Stomach (tissue), 9 donors: Measurements from ENCODE around the gene ANKRD62. TPM values are rescaled to one million over a fixed set of nuclear protein-coding genes. Genes with fewer than 3 reads are reported as not detected.

Experiments
- DNase-seq, 2 donors: peaks; one replicate each; pipeline versions ENCODE4 v3.0.0 to v3.0.0-alpha.2; 2013 to 2019
- H3K27ac ChIP-seq, 5 donors: fragments of 200-600 bp in 4 of 5; sonication (generic) in 4 of 5; one replicate each; pipeline ENCODE4 v1.5.1; 2013 to 2019; ENCODE audit warnings: mild to moderate bottlenecking in 1 of 5, moderate library complexity in 1 of 5
- H3K27me3 ChIP-seq, 3 donors: fragments of 200-600 bp; sonication (generic); one replicate each; pipeline ENCODE4 v1.5.1; 2017 to 2019; ENCODE audit warnings: mixed run types in 1 of 3
- H3K36me3 ChIP-seq, 4 donors: fragments of 200-600 bp; sonication (generic); 1 replicate in 3 of 4; 2 replicates in 1 of 4; pipeline ENCODE4 v1.5.1; 2016 to 2019
- H3K4me1 ChIP-seq, 4 donors: fragments of 200-600 bp; sonication (generic); one replicate each; pipeline ENCODE4 v1.5.1; 2016 to 2019
- H3K4me3 ChIP-seq, 4 donors: fragments of 200-600 bp; sonication (generic) in 3 of 4; one replicate each; pipeline ENCODE4 v1.5.1; 2016 to 2019; ENCODE audit warnings: mild to moderate bottlenecking in 1 of 4
- H3K9me3 ChIP-seq, 4 donors: fragments of 200-600 bp; sonication (generic); one replicate each; pipeline ENCODE4 v1.5.1; 2016 to 2019
- EP300 ChIP-seq: sonication (generic); formaldehyde crosslinking; IDR thresholded peaks from one replicate; pipeline ENCODE4 v1.6.1; 2017; ENCODE audit warnings: antibody characterized with exemption
- POLR2A ChIP-seq, 4 donors: fragments of 450-650 bp; IDR thresholded peaks; one replicate each; pipeline ENCODE4 v1.6.1; 2016; ENCODE audit warnings: antibody characterized with exemption in 4 of 4, control low read depth in 2 of 4, mild to moderate bottlenecking in 1 of 4, moderate library complexity in 1 of 4
- POLR2AphosphoS5 ChIP-seq, 3 donors: sonication (generic); formaldehyde crosslinking; IDR thresholded peaks; one replicate each; pipeline ENCODE4 v1.6.1; 2016; ENCODE audit warnings: antibody characterized with exemption in 3 of 3
- WGBS, 5 donors: extraction: QIAGEN DNeasy Blood & Tissue Kit in 3 of 5; methylation state at CpG; one replicate each; pipeline versions ENCODE4 v1.1.5 to v1.1.7; 2013 to 2018; 5-methylcytosine and 5-hydroxymethylcytosine counted together
- intact Hi-C: fragments of 100-400 bp; cut with DNase I; formaldehyde crosslinking; loops from one replicate; pipeline ENCODE4 v1.15.1; 2023; ENCODE audit warnings: low total_unique reads
- polyA plus RNA-seq, 3 donors: library from polyadenylated mRNA; stranded (reverse); fragments of 200-250 nt; gene quantifications; one replicate each; pipeline ENCODE4 v1.2.3, GENCODE V29; 2013
- total RNA-seq, 5 donors: library from RNA; depleted of rRNA; stranded (reverse); fragments of >200 nt; gene quantifications; one replicate each; pipeline versions ENCODE4 v1.1.0 to v1.2.3, GENCODE V29; 2014 to 2016
- TF ChIP-seq, protein P1 (sequence below), 7 experiments: fragments of 450-650 bp in 4 of 7; fragments of 200-600 bp in 3 of 7; sonication (generic) in 3 of 7; IDR thresholded peaks; one replicate each; pipeline ENCODE4 v1.5.1; 2016 to 2019; ENCODE audit warnings: antibody characterized with exemption in 7 of 7, control low read depth in 2 of 7, mild to moderate bottlenecking in 1 of 7
- donor health status: healthy with polysubstance abuse.
- donor health status: Bipolar disorder and iron deficiency.
- donor health status: healthy.

The ANKRD62 gene
- total and polyA plus RNA-seq, 8 donors = 1.2 TPM; not detected in 7

DNA sequence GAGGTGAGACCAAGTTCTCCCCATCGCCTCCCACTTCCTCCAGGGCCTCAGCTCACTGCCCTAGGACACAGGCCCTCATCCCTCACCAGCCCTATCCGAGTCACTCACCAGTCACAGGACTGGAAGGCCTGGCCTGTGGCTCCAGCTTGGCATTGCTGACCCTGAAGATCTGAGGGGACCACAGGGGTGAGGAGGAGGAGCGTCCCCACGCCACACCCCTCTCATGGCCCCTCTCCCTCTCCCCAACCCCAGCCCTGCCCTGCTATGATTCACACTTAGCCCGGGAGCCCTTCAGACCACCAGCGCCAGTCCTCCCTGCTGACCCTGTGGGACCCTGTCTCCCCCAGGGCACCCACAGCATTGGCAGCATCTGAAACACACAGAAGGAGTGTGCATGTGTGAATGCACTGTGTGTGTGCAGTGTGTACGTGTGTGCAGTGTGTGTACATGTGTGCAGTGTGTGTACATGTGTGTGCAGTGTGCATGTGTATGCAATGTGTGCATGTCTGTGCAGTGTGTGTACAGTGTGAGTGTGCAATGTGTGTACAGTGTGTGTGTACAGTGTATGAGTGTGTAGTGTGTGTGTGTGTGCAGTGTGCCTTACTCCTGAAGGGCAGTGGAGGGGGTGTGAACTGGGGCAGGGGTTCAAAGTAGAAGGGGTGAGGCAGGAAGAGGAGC, 29.4 kb upstream of the ANKRD62 start:
- Histone ChIP-seq H3K4me1 (no peaks in the 10 kb centered on the region), H3K4me3 (no peak overlapping the region), H3K36me3 (no peaks in the 10 kb centered on the region), H3K27me3 (peaks cover 0 to 4% (median 0%) of the 10 kb centered on the region in 3 donors), H3K9me3 (no peaks in the 10 kb centered on the region), H3K27ac (no peak overlapping the region)
- TF ChIP-seq POLR2AphosphoS5 (IDR thresholded peaks at IDR 0.05) = no peak
- TF ChIP-seq POLR2A (IDR thresholded peaks at IDR 0.05) = no peak
- TF ChIP-seq, protein P1, sequence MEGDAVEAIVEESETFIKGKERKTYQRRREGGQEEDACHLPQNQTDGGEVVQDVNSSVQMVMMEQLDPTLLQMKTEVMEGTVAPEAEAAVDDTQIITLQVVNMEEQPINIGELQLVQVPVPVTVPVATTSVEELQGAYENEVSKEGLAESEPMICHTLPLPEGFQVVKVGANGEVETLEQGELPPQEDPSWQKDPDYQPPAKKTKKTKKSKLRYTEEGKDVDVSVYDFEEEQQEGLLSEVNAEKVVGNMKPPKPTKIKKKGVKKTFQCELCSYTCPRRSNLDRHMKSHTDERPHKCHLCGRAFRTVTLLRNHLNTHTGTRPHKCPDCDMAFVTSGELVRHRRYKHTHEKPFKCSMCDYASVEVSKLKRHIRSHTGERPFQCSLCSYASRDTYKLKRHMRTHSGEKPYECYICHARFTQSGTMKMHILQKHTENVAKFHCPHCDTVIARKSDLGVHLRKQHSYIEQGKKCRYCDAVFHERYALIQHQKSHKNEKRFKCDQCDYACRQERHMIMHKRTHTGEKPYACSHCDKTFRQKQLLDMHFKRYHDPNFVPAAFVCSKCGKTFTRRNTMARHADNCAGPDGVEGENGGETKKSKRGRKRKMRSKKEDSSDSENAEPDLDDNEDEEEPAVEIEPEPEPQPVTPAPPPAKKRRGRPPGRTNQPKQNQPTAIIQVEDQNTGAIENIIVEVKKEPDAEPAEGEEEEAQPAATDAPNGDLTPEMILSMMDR (IDR thresholded peaks at IDR 0.05) = no peak
- TF ChIP-seq EP300 = no peak
- DNase-seq = no peak
- WGBS, 5 donors = 78 to 89% (median 85%) methylated on average over 5 to 7 of the region's 7 CpGs
- intact Hi-C loops = no loop called here

DNA sequence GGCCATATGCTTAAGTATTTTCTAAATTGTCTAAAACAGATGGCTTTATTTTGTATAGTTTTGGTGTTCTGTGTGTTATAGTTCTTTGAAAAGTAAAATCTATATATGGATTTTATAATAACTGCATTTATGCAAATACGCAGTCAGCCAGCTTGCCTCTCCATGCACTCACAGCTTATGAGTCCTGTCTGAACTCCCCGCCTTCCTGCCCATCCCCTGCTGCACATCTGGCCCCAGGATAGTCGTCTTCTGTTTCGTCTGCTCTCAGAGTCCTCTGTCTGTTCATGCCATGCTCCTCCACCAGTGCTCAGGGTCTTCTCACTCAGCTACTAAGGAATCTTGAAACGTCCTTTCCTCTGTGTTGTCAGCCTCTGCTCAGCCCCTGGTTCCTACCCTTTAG, 28.2 kb upstream of the ANKRD62 start:
- H3K4me3 ChIP-seq = no peak overlapping the region
- DNase-seq = no peak
- H3K27me3 ChIP-seq = peaks cover 0 to 4% (median 0%) of the 10 kb centered on the region in 3 donors
- TF ChIP-seq, protein P1 (IDR thresholded peaks at IDR 0.05) = no peak
- TF ChIP-seq POLR2AphosphoS5 (IDR thresholded peaks at IDR 0.05) (no peak), EP300 (no peak), POLR2A (IDR thresholded peaks at IDR 0.05) (no peak)
- H3K36me3 ChIP-seq = no peaks in the 10 kb centered on the region
- no peaks in the 10 kb centered on the region for H3K4me1 ChIP-seq
- 58 to 74% (median 62%) methylated on average over 5 of the region's 5 CpGs for WGBS, 5 donors
- no peak overlapping the region for H3K27ac ChIP-seq
- intact Hi-C loops = no loop called here
- no peaks in the 10 kb centered on the region for H3K9me3 ChIP-seq

DNA sequence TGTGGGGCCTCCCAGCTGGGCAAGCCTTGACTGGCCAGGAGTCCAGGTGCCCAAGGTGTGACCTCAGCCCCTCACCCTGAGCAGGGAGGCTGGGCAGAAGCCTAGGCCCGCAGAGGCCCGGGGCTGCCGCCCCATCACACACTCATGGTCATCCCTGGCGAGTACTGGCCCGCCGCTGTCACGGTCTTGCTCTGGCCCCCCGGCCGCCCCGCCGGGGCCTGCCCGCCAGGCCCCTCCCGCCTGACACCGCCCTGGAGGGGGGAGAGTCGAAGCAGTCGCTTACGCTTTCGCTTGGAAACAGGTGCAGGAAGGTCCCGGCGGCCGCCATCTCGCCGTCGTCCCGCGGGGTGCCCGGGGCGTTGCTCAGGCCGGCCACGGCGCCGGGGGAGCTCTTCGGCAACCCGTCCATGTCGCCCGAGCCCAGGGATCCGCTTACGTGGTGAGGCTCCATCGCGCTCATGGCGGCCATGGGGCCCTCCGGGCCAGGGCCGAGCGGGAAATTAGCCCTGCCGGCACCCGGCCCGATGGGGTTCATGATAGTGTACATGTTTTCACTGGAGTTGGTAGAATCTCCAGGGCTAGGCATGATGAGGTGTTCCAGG, 26.6 kb upstream of the ANKRD62 start:
- intact Hi-C loops = no loop called here
- 96 to 98% (median 97%) methylated on average over 38 to 47 of the region's 47 CpGs for WGBS, 5 donors
- no peak overlapping the region for H3K27ac ChIP-seq
- H3K4me1 ChIP-seq = no peaks in the 10 kb centered on the region
- no peak overlapping the region for H3K4me3 ChIP-seq
- peaks cover 0 to 4% (median 0%) of the 10 kb centered on the region in 3 donors for H3K27me3 ChIP-seq
- no peaks in the 10 kb centered on the region for H3K36me3 ChIP-seq
- no peaks in the 10 kb centered on the region for H3K9me3 ChIP-seq
- no peak for DNase-seq
- no peak for TF ChIP-seq POLR2AphosphoS5 (IDR thresholded peaks at IDR 0.05)
- TF ChIP-seq EP300 = no peak
- TF ChIP-seq, protein P1 (IDR thresholded peaks at IDR 0.05) = no peak
- no peak for TF ChIP-seq POLR2A (IDR thresholded peaks at IDR 0.05)

DNA sequence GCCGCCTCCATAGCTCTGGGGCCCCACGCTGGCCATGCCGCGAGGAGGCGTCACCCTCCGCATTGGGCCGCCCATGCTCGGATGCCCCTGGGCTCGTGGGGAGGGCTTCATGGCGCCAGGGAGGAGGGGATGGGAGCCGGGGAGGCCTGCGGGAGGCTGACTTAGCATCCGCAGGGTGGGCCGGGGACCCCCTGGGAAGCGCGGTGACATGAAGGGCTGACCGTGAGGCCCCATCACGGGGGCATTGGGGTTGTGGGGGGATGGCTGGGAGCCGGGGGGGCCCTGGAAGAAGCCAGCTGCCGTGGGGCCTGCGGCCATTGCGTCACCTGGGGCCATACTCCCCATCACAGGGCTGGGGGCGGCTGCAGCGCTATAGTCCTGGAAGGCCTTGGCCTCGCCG, 26.0 kb upstream of the ANKRD62 start:
- H3K36me3 ChIP-seq = no peaks in the 10 kb centered on the region
- no peak overlapping the region for H3K4me3 ChIP-seq
- H3K4me1 ChIP-seq = no peaks in the 10 kb centered on the region
- H3K9me3 ChIP-seq = no peaks in the 10 kb centered on the region
- intact Hi-C loops = no loop called here
- TF ChIP-seq POLR2AphosphoS5 (IDR thresholded peaks at IDR 0.05) = no peak
- TF ChIP-seq, protein P1 (IDR thresholded peaks at IDR 0.05) = no peak
- TF ChIP-seq POLR2A (IDR thresholded peaks at IDR 0.05) = no peak
- TF ChIP-seq EP300 = no peak
- 93 to 96% (median 95%) methylated on average over 18 to 26 of the region's 26 CpGs for WGBS, 5 donors
- no peak for DNase-seq
- no peak overlapping the region for H3K27ac ChIP-seq
- peaks cover 0 to 4% (median 0%) of the 10 kb centered on the region in 3 donors for H3K27me3 ChIP-seq
